ENCODE results near the gene SYT3. TPM values are rescaled to one million over a fixed set of nuclear protein-coding genes. Genes with fewer than 3 reads are reported as not detected.
A peak's percentile ranks its signal among the peaks of the same experiment; 100 is the strongest.

The SYT3 gene
- total RNA-seq, 1 experiment from 2014 or later = 14.6 TPM

- ChIA-PET POLR2A (no interaction called here), CTCF (no interaction called here)
- no peak for ATAC-seq
- Mint-ChIP-seq H3K9me3 (peaks cover 23% of the 10 kb centered on the region), H3K4me1 (peaks cover 7% of the 10 kb centered on the region), H3K36me3 (peaks cover 42% of the 10 kb centered on the region), H3K27me3 (ENCODE audit: low read depth) (peaks cover 23% of the 10 kb centered on the region), H3K27ac (no peak overlapping the region), H3K4me3 (no peak overlapping the region)
- TF ChIP-seq PRDM15 (CRISPR knock-in tag; IDR thresholded peaks at IDR 0.05) (no peak), CREM (CRISPR knock-in tag; IDR thresholded peaks at IDR 0.05) (no peak), ZNF416 (CRISPR knock-in tag; IDR thresholded peaks at IDR 0.05) (no peak), TCF7 (CRISPR knock-in tag; IDR thresholded peaks at IDR 0.05; ENCODE audit: low read depth) (no peak), RORB (CRISPR knock-in tag; IDR thresholded peaks at IDR 0.05) (no peak), ZNF138 (CRISPR knock-in tag; conservative IDR thresholded peaks at IDR 0.05) (no peak), AFF4 (CRISPR knock-in tag; IDR thresholded peaks at IDR 0.05; ENCODE audit: borderline replicate concordance) (no peak), IRF1 (CRISPR knock-in tag; IDR thresholded peaks at IDR 0.05) (no peak), ZNF396 (CRISPR knock-in tag; IDR thresholded peaks at IDR 0.05; ENCODE audit: borderline replicate concordance) (no peak), E2F5 (CRISPR knock-in tag; IDR thresholded peaks at IDR 0.05) (no peak), ATF2 (CRISPR knock-in tag; IDR thresholded peaks at IDR 0.05; ENCODE audit: borderline replicate concordance, low read depth) (no peak), FOXK1 (CRISPR knock-in tag; IDR thresholded peaks at IDR 0.05) (no peak), OVOL2 (CRISPR knock-in tag; IDR thresholded peaks at IDR 0.05; ENCODE audit: borderline replicate concordance) (no peak)
- DNase-seq (ENCODE audit: low spot score) = no peak
Measured at GRCh38 chr19:50633359-50633758, 6.3 kb downstream of the SYT3 start.

GRCh38 chr19:50632151-50632835 is 7.4 kb downstream of the SYT3 start:
- ChIA-PET CTCF (interaction anchor here (0.5 to 1.6 kb wide), 8 partner anchors 18 to 404 kb away, joined by 3 to 9 read pairs (median 4); partner anchors contain the start of gene C19orf81), POLR2A (no interaction called here)
- H3K27ac Mint-ChIP-seq = no peak overlapping the region
- H3K36me3 Mint-ChIP-seq = peaks cover 38% of the 10 kb centered on the region
- ATAC-seq (peak; percentile 59), DNase-seq (ENCODE audit: low spot score) (no peak)
- H3K4me3 Mint-ChIP-seq = no peak overlapping the region
- peaks cover 23% of the 10 kb centered on the region for H3K9me3 Mint-ChIP-seq
- peaks cover 16% of the 10 kb centered on the region for H3K27me3 Mint-ChIP-seq (ENCODE audit: low read depth)
- H3K4me1 Mint-ChIP-seq = no peaks in the 10 kb centered on the region
- TF ChIP-seq STAT6 (CRISPR knock-in tag; conservative IDR thresholded peaks at IDR 0.05; ENCODE audit: low read depth) = no peak
- no peak for TF ChIP-seq SMAD3 (CRISPR knock-in tag; IDR thresholded peaks at IDR 0.05; ENCODE audit: borderline replicate concordance)
- no peak for TF ChIP-seq EMX1 (CRISPR knock-in tag; IDR thresholded peaks at IDR 0.05)
- no peak for TF ChIP-seq E2F1 (CRISPR knock-in tag; IDR thresholded peaks at IDR 0.05)
- no peak for TF ChIP-seq RORB (CRISPR knock-in tag; IDR thresholded peaks at IDR 0.05)
- no peak for TF ChIP-seq ZNF671 (CRISPR knock-in tag; IDR thresholded peaks at IDR 0.05)
- TF ChIP-seq E2F5 (CRISPR knock-in tag; IDR thresholded peaks at IDR 0.05) = no peak
- TF ChIP-seq SP1 (CRISPR knock-in tag; conservative IDR thresholded peaks at IDR 0.05) = no peak
